OCI-LY3 (cell line): ENCODE measurements around the gene DIS3L.

ENCODE experiments used
- EZH2phosphoT487 ChIP-seq: fragments of 200-600 bp; shearing (Covaris generic); IDR thresholded peaks from 2 replicates; pipeline ENCODE4 v1.6.1; 2018; ENCODE audit warnings: antibody characterized with exemption, mixed run types, low read depth
- TF ChIP-seq, protein P1 (sequence below): fragments of 200-600, 300-600 bp; sonication (generic); IDR thresholded peaks from 2 replicates; pipeline ENCODE4 v1.5.1; 2014; ENCODE audit warnings: antibody characterized with exemption, low read length, low read depth

DNA sequence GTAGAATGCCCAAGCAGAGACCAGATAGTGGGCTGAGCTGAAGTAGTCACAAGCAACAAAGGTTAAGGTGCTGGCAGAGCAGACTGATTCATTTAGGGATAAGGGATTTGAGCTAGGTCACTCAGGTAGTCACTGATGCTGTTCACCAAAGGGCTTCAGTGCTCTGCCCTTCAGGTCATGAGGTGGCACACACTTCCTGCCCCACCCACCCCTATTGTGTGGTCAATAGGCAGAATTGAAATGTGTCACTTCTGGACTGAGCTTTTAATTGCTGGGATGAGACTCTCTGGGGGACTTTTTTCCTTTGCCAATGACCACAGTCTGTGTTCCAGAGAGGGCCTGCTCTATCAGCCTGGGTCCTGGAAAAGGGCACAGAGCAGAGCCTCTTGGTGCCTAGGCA lies 2.9 kb upstream of the DIS3L start:
- TF ChIP-seq, protein P1, sequence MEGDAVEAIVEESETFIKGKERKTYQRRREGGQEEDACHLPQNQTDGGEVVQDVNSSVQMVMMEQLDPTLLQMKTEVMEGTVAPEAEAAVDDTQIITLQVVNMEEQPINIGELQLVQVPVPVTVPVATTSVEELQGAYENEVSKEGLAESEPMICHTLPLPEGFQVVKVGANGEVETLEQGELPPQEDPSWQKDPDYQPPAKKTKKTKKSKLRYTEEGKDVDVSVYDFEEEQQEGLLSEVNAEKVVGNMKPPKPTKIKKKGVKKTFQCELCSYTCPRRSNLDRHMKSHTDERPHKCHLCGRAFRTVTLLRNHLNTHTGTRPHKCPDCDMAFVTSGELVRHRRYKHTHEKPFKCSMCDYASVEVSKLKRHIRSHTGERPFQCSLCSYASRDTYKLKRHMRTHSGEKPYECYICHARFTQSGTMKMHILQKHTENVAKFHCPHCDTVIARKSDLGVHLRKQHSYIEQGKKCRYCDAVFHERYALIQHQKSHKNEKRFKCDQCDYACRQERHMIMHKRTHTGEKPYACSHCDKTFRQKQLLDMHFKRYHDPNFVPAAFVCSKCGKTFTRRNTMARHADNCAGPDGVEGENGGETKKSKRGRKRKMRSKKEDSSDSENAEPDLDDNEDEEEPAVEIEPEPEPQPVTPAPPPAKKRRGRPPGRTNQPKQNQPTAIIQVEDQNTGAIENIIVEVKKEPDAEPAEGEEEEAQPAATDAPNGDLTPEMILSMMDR, result no peak
- no peak for TF ChIP-seq EZH2phosphoT487
